ENCODE data around the gene KANSL2. TPM values are rescaled to one million over a fixed set of nuclear protein-coding genes. Genes with fewer than 3 reads are reported as not detected.
"Not testable (repeated sequence)": the region's sequence is repeated elsewhere in the genome, so short reads cannot be mapped to it uniquely, and the experiment has no call there.

The KANSL2 gene, protein sequence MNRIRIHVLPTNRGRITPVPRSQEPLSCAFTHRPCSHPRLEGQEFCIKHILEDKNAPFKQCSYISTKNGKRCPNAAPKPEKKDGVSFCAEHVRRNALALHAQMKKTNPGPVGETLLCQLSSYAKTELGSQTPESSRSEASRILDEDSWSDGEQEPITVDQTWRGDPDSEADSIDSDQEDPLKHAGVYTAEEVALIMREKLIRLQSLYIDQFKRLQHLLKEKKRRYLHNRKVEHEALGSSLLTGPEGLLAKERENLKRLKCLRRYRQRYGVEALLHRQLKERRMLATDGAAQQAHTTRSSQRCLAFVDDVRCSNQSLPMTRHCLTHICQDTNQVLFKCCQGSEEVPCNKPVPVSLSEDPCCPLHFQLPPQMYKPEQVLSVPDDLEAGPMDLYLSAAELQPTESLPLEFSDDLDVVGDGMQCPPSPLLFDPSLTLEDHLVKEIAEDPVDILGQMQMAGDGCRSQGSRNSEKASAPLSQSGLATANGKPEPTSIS
- total RNA-seq, result 100 to 1,000 TPM in 1 of 4 donors, 10 to 100 TPM in 3; 45.9 to 106 (median 60.6) TPM

DNA sequence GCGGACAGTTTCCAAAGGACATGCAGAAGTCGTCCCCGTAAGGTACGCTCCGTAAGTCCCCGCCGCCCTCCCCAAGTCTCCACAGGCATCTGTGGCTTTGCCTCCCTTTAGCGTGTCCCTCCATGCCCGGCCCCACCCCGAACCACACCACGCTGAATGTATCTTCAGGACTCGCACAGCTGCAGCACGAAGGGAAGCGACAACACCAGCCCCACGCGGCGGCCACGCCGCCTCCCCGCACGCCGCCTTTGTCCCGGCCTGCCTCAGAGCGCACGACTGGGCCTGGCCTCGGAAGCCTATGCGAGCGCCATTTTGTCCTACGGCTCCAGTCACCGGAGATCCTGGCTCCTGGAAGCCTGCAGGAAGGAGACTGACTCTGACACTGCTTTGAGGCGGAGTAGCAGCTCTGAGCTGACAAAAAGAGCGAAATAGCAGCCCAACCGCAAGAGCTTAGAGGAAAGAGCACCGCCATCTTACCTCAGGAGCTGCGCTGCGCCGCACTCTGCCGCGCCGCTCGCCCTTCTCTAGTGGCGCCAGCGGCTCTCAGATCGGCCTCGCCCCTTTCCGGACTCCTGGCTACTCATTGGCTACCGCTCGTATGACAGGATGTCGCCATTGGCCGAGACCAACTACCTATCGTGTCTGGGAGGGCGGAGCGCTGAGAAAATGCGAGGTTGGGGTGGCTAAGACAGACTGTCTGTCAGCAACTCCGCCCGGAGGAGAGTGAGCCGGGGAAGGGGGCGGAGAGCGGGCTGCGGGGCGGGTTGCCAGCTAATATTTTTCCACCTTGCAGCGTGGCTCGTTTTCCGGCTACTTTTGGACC is at the start of gene KANSL2:
Gene KANSL2 (minus strand): TSS at position 529 of the 823 bp plus-strand sequence. CDS start 606 bp downstream, outside the sequence.
- H3K4me3 ChIP-seq (ENCODE audit: low read depth, poor library complexity, severe bottlenecking), result peak within 1 kb of the TSS; percentile 95
- whole genome bisulfite sequencing, 2 donors, result 1% methylated on average over 36 to 48 of the region's 64 CpGs
- TF ChIP-seq, protein P1, sequence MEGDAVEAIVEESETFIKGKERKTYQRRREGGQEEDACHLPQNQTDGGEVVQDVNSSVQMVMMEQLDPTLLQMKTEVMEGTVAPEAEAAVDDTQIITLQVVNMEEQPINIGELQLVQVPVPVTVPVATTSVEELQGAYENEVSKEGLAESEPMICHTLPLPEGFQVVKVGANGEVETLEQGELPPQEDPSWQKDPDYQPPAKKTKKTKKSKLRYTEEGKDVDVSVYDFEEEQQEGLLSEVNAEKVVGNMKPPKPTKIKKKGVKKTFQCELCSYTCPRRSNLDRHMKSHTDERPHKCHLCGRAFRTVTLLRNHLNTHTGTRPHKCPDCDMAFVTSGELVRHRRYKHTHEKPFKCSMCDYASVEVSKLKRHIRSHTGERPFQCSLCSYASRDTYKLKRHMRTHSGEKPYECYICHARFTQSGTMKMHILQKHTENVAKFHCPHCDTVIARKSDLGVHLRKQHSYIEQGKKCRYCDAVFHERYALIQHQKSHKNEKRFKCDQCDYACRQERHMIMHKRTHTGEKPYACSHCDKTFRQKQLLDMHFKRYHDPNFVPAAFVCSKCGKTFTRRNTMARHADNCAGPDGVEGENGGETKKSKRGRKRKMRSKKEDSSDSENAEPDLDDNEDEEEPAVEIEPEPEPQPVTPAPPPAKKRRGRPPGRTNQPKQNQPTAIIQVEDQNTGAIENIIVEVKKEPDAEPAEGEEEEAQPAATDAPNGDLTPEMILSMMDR (IDR thresholded peaks at IDR 0.05), result no peak
- peak in 1 of 2 donors; percentile 94 for TF ChIP-seq POLR2A (IDR thresholded peaks at IDR 0.05)
- peak; percentile 99 to 100 for DNase-seq (ENCODE audit: low spot score in 2 of 2)
- intact Hi-C loops (cut with DNase I; ENCODE audit: low total_unique reads), result no loop called here

DNA sequence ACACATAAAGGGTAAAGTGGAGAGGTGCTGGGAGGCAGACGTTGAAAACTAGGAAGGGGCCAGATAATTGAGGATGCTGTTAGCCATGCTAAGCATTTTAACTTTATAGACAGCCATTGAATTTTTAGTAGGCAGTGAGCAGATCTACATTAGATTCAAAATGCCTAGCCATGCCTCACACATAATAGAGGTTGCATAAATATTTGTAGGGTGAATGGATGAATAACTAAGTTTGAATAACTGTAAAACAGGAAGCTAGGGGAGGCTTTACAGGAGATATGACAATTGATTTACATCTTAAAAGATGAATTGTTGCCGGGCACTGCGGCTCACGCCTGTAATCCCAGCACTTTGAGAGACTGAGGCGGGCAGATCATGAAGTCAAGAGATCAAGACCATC is 46.8 kb upstream of the KANSL2 start:
- DNase-seq (ENCODE audit: low spot score in 2 of 2), result no peak
- intact Hi-C loops (cut with DNase I; ENCODE audit: low total_unique reads), result no loop called here
- WGBS, 2 donors, result 74 to 78% methylated on average over 5 of the region's 5 CpGs
- TF ChIP-seq POLR2A (IDR thresholded peaks at IDR 0.05), result no peak
- no peak overlapping the region for H3K4me3 ChIP-seq (ENCODE audit: low read depth, poor library complexity, severe bottlenecking)

- WGBS, 2 donors, result 94 to 100% methylated on average over 1 of the region's 1 CpG
- DNase-seq (ENCODE audit: low spot score in 2 of 2); H3K4me3 ChIP-seq (ENCODE audit: low read depth, poor library complexity, severe bottlenecking); intact Hi-C loops (cut with DNase I; ENCODE audit: low total_unique reads): not testable (repeated sequence)
Measured at GRCh38 chr12:48720737-48721136, 38.7 kb upstream of the KANSL2 start.

DNA sequence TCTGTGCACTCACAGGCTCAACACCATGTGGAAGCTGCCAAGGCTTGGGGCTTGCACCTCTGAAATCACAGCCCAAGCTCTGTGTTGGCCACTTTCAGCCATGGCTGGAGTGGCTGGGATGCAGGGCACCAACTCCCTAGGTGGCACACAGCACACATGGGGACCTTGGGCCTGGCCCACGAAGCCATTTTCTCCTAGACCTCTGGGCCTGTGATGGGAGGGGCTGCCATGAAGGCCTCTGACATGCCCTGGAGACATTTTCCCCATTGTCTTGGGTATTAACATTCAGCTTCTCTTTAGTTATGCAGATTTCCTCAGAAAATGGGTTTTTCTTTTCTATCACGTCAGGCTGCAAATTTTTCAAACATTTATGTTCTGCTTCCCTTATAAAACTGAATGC is 38.1 kb upstream of the KANSL2 start:
- WGBS, 2 donors, result 64 to 77% methylated on average over 2 of the region's 2 CpGs
- intact Hi-C loops (cut with DNase I; ENCODE audit: low total_unique reads); DNase-seq (ENCODE audit: low spot score in 2 of 2); H3K4me3 ChIP-seq (ENCODE audit: low read depth, poor library complexity, severe bottlenecking): not testable (repeated sequence)

- DNase-seq (ENCODE audit: low spot score in 2 of 2); H3K4me3 ChIP-seq (ENCODE audit: low read depth, poor library complexity, severe bottlenecking); intact Hi-C loops (cut with DNase I; ENCODE audit: low total_unique reads): not testable (repeated sequence)
- 88 to 91% methylated on average over 4 of the region's 4 CpGs for WGBS, 2 donors
Measured at GRCh38 chr12:48719002-48719401, 37.0 kb upstream of the KANSL2 start.

- TF ChIP-seq, protein P1 (IDR thresholded peaks at IDR 0.05), result no peak
- no peak for TF ChIP-seq POLR2A (IDR thresholded peaks at IDR 0.05)
- peak overlapping the region; percentile 65 for H3K4me3 ChIP-seq (ENCODE audit: low read depth, poor library complexity, severe bottlenecking)
- intact Hi-C loops (cut with DNase I; ENCODE audit: low total_unique reads), result no loop called here
- WGBS, 2 donors, result 5 to 7% methylated on average over 21 of the region's 21 CpGs
- DNase-seq (ENCODE audit: low spot score in 2 of 2), result no peak
Measured at GRCh38 chr12:48717252-48717695, 35.2 kb upstream of the KANSL2 start.

GRCh38 chr12:48716493-48717251 is 34.6 kb upstream of the KANSL2 start, which contains the start of gene CCNT1:
TSS of gene CCNT1 (minus strand) at chr12:48716707. CDS start at chr12:48716675, 32 bp downstream.
- peak; percentile 99 to 100 for DNase-seq (ENCODE audit: low spot score in 2 of 2)
- peak in 1 of 2 donors; percentile 57 for TF ChIP-seq POLR2A (IDR thresholded peaks at IDR 0.05)
- TF ChIP-seq, protein P1 (IDR thresholded peaks at IDR 0.05), result peak in 1 of 3 donors; percentile 14
- intact Hi-C loops (cut with DNase I; ENCODE audit: low total_unique reads), result no loop called here
- peak within 1 kb of the TSS; percentile 68 for H3K4me3 ChIP-seq (ENCODE audit: low read depth, poor library complexity, severe bottlenecking)
- 1% methylated on average over 55 to 61 of the region's 61 CpGs for WGBS, 2 donors

All from lower leg skin (tissue), 4 donors.